IMR-90 (cell line): ENCODE measurements around the gene ZNF43. TPM values are rescaled to one million over a fixed set of nuclear protein-coding genes. Genes with fewer than 3 reads are reported as not detected.
"Not testable (repeated sequence)": the region's sequence is repeated elsewhere in the genome, so short reads cannot be mapped to it uniquely, and the experiment has no call there.

Experiments
- ATAC-seq: fragments of 200-7000 bp; cut with Tn5 transposase; 2 replicates; pipeline ENCODE4 v1.9.1; 2020; ENCODE audit warnings: low read depth, mild to moderate bottlenecking, moderate library complexity
- BruUV-seq: library from RNA; stranded (reverse); fragments of 400-500 nt; replicated peaks from 2 replicates; lab custom pipeline; 2021; lab: Mats Ljungman, UMichigan
- CTCF ChIA-PET: fragments of 300-600 bp; formaldehyde crosslinking; extraction: SDS; loops from one replicate; lab custom pipeline; 2021; ENCODE audit warnings: antibody characterized with exemption; lab: Yijun Ruan, JAX
- POLR2A ChIA-PET: fragments of 300-600 bp; sonication (Branson Sonifier 250); formaldehyde crosslinking; loops from one replicate; lab custom pipeline; 2022; ENCODE audit warnings: antibody characterized with exemption; ENCODE audit not compliant: unreplicated experiment; lab: Charles Lee
- DNase-seq: peaks from one replicate; pipeline ENCODE4 v3.0.0; 2013
- H2AFZ ChIP-seq: replicated peaks from 2 replicates; pipeline ENCODE3; 2013; ENCODE audit warnings: low read length, mild to moderate bottlenecking; ENCODE audit not compliant: poor library complexity
- H2AK5ac ChIP-seq: 2 replicates; pipeline ENCODE4 v1.6.1; 2013; ENCODE audit warnings: low read depth, low read length, inconsistent platforms
- H2AK9ac ChIP-seq: replicated peaks from 2 replicates; pipeline ENCODE3; 2013; ENCODE audit warnings: mild to moderate bottlenecking, low read depth, low read length, moderate library complexity; ENCODE audit not compliant: poor library complexity
- H2BK120ac ChIP-seq: 2 replicates; pipeline ENCODE4 v1.6.1; 2013; ENCODE audit warnings: low read depth, low read length, inconsistent platforms
- H2BK15ac ChIP-seq: 3 replicates; pipeline ENCODE4 v1.6.1; 2013; ENCODE audit warnings: low read depth, low read length, inconsistent platforms
- H2BK20ac ChIP-seq: 2 replicates; pipeline ENCODE4 v1.6.1; 2013; ENCODE audit warnings: low read depth, mild to moderate bottlenecking, inconsistent platforms, low read length, moderate library complexity
- H2BK5ac ChIP-seq: 2 replicates; pipeline ENCODE4 v1.6.1; 2013; ENCODE audit warnings: mild to moderate bottlenecking, low read depth, low read length, inconsistent platforms; ENCODE audit not compliant: poor library complexity, severe bottlenecking
- H3K14ac ChIP-seq: replicated peaks from 2 replicates; pipeline ENCODE4 v1.6.1; 2013; ENCODE audit warnings: low read depth, low read length, inconsistent platforms
- H3K18ac ChIP-seq: 2 replicates; pipeline ENCODE4 v1.6.1; 2013; ENCODE audit warnings: low read depth, low read length, control low read depth
- H3K23ac ChIP-seq: 2 replicates; pipeline ENCODE4 v1.6.1; 2013; ENCODE audit warnings: low read depth, low read length, inconsistent platforms
- H3K27ac ChIP-seq: 2 replicates; pipeline ENCODE4 v1.5.1; 2013; ENCODE audit warnings: mild to moderate bottlenecking, control low read depth, low read length; ENCODE audit not compliant: insufficient read depth
- H3K27me3 ChIP-seq: 2 replicates; pipeline ENCODE4 v1.6.1; 2013; ENCODE audit warnings: low read length; ENCODE audit not compliant: control insufficient read depth, insufficient read depth
- H3K36me3 ChIP-seq: 2 replicates; pipeline ENCODE4 v1.6.1; 2013; ENCODE audit warnings: low read length, mixed read lengths; ENCODE audit not compliant: control insufficient read depth, insufficient read depth
- H3K4ac ChIP-seq: 2 replicates; pipeline ENCODE4 v1.6.1; 2013; ENCODE audit warnings: low read depth, low read length, inconsistent platforms
- H3K4me1 ChIP-seq: 2 replicates; pipeline ENCODE4 v1.6.1; 2013; ENCODE audit warnings: low read length, mixed read lengths; ENCODE audit not compliant: control insufficient read depth, insufficient read depth
- H3K4me2 ChIP-seq: 2 replicates; pipeline ENCODE4 v1.6.1; 2013; ENCODE audit warnings: low read depth, mild to moderate bottlenecking, control low read depth, low read length, moderate library complexity
- H3K4me3 ChIP-seq: 2 replicates; pipeline ENCODE4 v1.5.1; 2013; ENCODE audit warnings: low read depth, mild to moderate bottlenecking, control low read depth, low read length, moderate library complexity; ENCODE audit not compliant: insufficient read depth
- H3K56ac ChIP-seq: 2 replicates; pipeline ENCODE4 v1.6.1; 2013; ENCODE audit warnings: low read length, inconsistent platforms; ENCODE audit not compliant: insufficient read depth; ENCODE audit errors: extremely low read depth
- H3K79me1 ChIP-seq, 2 experiments: 2 replicates each; pipeline ENCODE4 v1.6.1; 2013; ENCODE audit warnings: low read length in 2 of 2, inconsistent platforms in 1 of 2, low read depth in 1 of 2
- H3K9ac ChIP-seq: 2 replicates; pipeline ENCODE4 v1.6.1; 2013; ENCODE audit warnings: low read depth, low read length, control low read depth
- H3K9me1 ChIP-seq: 2 replicates; pipeline ENCODE4 v1.6.1; 2013; ENCODE audit warnings: low read length, inconsistent platforms; ENCODE audit not compliant: insufficient read depth
- H3K9me3 ChIP-seq: 2 replicates; pipeline ENCODE4 v1.6.1; 2013; ENCODE audit warnings: low read length; ENCODE audit not compliant: control insufficient read depth, insufficient read depth
- H4K20me1 ChIP-seq: 2 replicates; pipeline ENCODE4 v1.6.1; 2013; ENCODE audit warnings: low read length, inconsistent platforms; ENCODE audit not compliant: insufficient read depth
- H4K5ac ChIP-seq: 2 replicates; pipeline ENCODE4 v1.6.1; 2013; ENCODE audit warnings: mild to moderate bottlenecking, low read depth, low read length, control low read depth
- H4K8ac ChIP-seq, 2 experiments: 2 replicates each; pipeline ENCODE4 v1.6.1; 2013; ENCODE audit warnings: low read depth in 2 of 2, low read length in 2 of 2, control low read depth in 1 of 2, inconsistent platforms in 1 of 2
- H4K91ac ChIP-seq: 2 replicates; pipeline ENCODE4 v1.6.1; 2013; ENCODE audit warnings: low read depth, low read length, inconsistent platforms; ENCODE audit not compliant: insufficient read depth
- CEBPB ChIP-seq: IDR thresholded peaks from 2 replicates; pipeline ENCODE4 v1.6.1; 2012; ENCODE audit warnings: low read depth, low read length, improper control_type of control experiment
- MAZ ChIP-seq: IDR thresholded peaks from 2 replicates; pipeline ENCODE4 v1.6.1; 2012; ENCODE audit warnings: low read depth, mild to moderate bottlenecking, low read length, improper control_type of control experiment, moderate library complexity, borderline replicate concordance
- MXI1 ChIP-seq: IDR thresholded peaks from 2 replicates; pipeline ENCODE4 v1.6.1; 2012; ENCODE audit warnings: low read depth, mild to moderate bottlenecking, low read length, moderate library complexity, borderline replicate concordance
- NFE2L2 ChIP-seq: fragments of 150-350 bp; IDR thresholded peaks from 2 replicates; pipeline ENCODE4 v1.6.1; 2016; ENCODE audit warnings: low read depth, mild to moderate bottlenecking, low read length
- RCOR1 ChIP-seq: IDR thresholded peaks from 2 replicates; pipeline ENCODE4 v1.6.1; 2012; ENCODE audit warnings: mild to moderate bottlenecking, low read length, improper control_type of control experiment; ENCODE audit not compliant: insufficient replicate concordance
- SMC3 ChIP-seq: fragments of 150-350 bp; IDR thresholded peaks from 2 replicates; pipeline ENCODE4 v1.6.1; 2016; ENCODE audit warnings: low read depth, mild to moderate bottlenecking, antibody characterized with exemption, low read length, moderate library complexity
- WGBS, 2 experiments: methylation state at CpG; one replicate each; pipeline versions ENCODE4 v1.1.5 to v1.1.7; 2013; ENCODE audit warnings: missing lambda C conversion rate in 2 of 2; ENCODE audit not compliant: insufficient read length in 1 of 2; ENCODE audit errors: extremely low coverage in 2 of 2; 5-methylcytosine and 5-hydroxymethylcytosine counted together
- dilution Hi-C: fragments of 300-500 bp; cut with HindIII; formaldehyde crosslinking; loops from one replicate; pipeline ENCODE4 v1.14.3; 2018; ENCODE audit warnings: low sequenced_read_pairs; ENCODE audit not compliant: unreplicated experiment
- in situ Hi-C: fragments of 300-500 bp; cut with MboI; formaldehyde crosslinking; loops from 3 replicates; pipeline ENCODE4 v1.14.3; 2019; ENCODE audit warnings: low sequenced_read_pairs, inconsistent platforms, mixed read lengths
- intact Hi-C: fragments of 100-400 bp; cut with micrococcal nuclease; formaldehyde crosslinking; loops from 2 replicates; pipeline ENCODE4 v1.10.0; 2022
- polyA plus RNA-seq, 3 experiments: library from polyadenylated mRNA; depleted of rRNA; stranded (reverse); fragments of >200 nt; gene quantifications; 2 replicates each; pipeline ENCODE4 v1.2.3, GENCODE V29; 2012; ENCODE audit warnings: low replicate concordance in 1 of 3
- total RNA-seq: library from RNA; depleted of rRNA; stranded (reverse); fragments of >200 nt; gene quantifications from 2 replicates; pipeline ENCODE4 v1.2.3, GENCODE V29; 2012
- TF ChIP-seq, protein P1 (sequence below): fragments of 150-350 bp; IDR thresholded peaks from 2 replicates; pipeline ENCODE4 v1.6.1; 2017; ENCODE audit warnings: mild to moderate bottlenecking, antibody characterized with exemption, low read length, low read depth

Gene ZNF43
- total and polyA plus RNA-seq, 2 of the 4 experiments (the other 2 are of a cell fraction) = 2.9 to 8.8 TPM

DNA sequence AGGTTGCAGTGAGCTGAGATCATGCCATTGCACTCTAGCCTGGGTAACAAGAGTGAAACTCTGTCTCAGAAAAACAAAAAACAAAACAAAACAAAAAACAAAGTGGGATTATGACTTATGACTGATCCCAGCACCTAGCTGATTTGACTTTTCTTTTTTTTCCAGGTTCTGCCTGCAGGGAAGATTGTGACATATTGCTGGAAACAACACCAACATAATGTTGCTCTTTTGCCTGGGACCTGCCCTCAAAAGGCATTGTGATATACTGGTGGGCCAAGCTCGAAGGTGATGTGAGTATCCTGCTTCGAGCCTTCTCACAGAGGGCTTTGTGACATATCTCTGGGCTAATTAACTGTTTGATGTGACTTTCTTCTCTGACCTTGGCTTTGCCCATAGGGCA lies 42.0 kb upstream of the ZNF43 start:
- Histone ChIP-seq H3K4me2 (no peak overlapping the region), H3K4me1 (no peaks in the 10 kb centered on the region), H3K18ac (no peak overlapping the region), H2BK5ac (no peak overlapping the region), H4K20me1 (no peaks in the 10 kb centered on the region), H3K23ac (no peak overlapping the region), H3K9me1 (no peaks in the 10 kb centered on the region), H3K4me3 (no peak overlapping the region), H3K9ac (no peak overlapping the region), H2BK15ac (no peak overlapping the region), H3K14ac (no peak overlapping the region), H3K4ac (no peak overlapping the region), H3K36me3 (no peaks in the 10 kb centered on the region), H4K5ac (no peak overlapping the region), H4K91ac (no peak overlapping the region), H2BK20ac (no peak overlapping the region), H2AK5ac (no peak overlapping the region), H3K27me3 (no peaks in the 10 kb centered on the region), H3K27ac (no peak overlapping the region), H3K56ac (no peak overlapping the region), H3K9me3 (peaks cover 16% of the 10 kb centered on the region), H2AFZ (no peak overlapping the region), H3K79me1 (no peaks in the 10 kb centered on the region), H4K8ac (no peak overlapping the region), H2AK9ac (no peak overlapping the region), H2BK120ac (no peak overlapping the region)
- ChIA-PET CTCF (no interaction called here), POLR2A (no interaction called here)
- ATAC-seq = no peak
- no peak for TF ChIP-seq SMC3
- TF ChIP-seq NFE2L2 = no peak
- TF ChIP-seq RCOR1 = no peak
- TF ChIP-seq MXI1 = no peak
- no peak for TF ChIP-seq MAZ
- no peak for TF ChIP-seq CEBPB
- TF ChIP-seq, protein P1, sequence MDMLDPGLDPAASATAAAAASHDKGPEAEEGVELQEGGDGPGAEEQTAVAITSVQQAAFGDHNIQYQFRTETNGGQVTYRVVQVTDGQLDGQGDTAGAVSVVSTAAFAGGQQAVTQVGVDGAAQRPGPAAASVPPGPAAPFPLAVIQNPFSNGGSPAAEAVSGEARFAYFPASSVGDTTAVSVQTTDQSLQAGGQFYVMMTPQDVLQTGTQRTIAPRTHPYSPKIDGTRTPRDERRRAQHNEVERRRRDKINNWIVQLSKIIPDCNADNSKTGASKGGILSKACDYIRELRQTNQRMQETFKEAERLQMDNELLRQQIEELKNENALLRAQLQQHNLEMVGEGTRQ = no peak
- no TSS peak for BruUV-seq
- DNase-seq = no peak
- intact Hi-C loops (no loop called here), in situ Hi-C loops (no loop called here), dilution Hi-C loops (no loop called here)
- WGBS, 2 experiments = no CpG with 5 or more reads among the region's 2 CpGs

DNA sequence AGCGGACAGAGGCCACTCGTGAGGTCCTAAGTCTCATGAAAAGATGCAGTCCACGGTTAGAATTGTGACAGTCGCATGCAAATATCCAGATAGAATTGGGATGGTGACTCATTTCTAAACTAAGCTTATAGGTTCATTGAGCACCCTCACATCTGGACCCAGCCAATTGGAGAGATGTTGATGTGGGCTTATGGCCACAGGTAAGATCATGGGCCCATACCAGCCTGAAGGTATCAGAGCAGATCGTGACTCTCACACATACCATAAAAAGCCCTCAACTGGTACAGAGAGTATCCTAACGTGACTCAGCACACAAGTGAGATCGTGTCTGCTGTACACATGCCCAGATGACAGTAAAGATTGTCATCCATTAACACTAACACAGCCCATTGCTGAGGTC lies 40.6 kb upstream of the ZNF43 start:
- H2AK9ac ChIP-seq, H3K4me3 ChIP-seq, H3K9ac ChIP-seq, H3K9me1 ChIP-seq, CTCF ChIA-PET, H4K20me1 ChIP-seq, H3K23ac ChIP-seq, dilution Hi-C loops, H3K4me1 ChIP-seq, H2BK5ac ChIP-seq, H2BK15ac ChIP-seq, H4K91ac ChIP-seq, intact Hi-C loops, H2BK120ac ChIP-seq, H3K18ac ChIP-seq, H3K27me3 ChIP-seq, ATAC-seq, H3K14ac ChIP-seq, H3K4me2 ChIP-seq, in situ Hi-C loops, H3K27ac ChIP-seq, H2AFZ ChIP-seq, DNase-seq, H3K79me1 ChIP-seq, H2AK5ac ChIP-seq, H3K36me3 ChIP-seq, H4K5ac ChIP-seq, H3K56ac ChIP-seq, H4K8ac ChIP-seq, H3K4ac ChIP-seq, H2BK20ac ChIP-seq, BruUV-seq, POLR2A ChIA-PET: not testable (repeated sequence)
- peaks cover 18% of the 10 kb centered on the region for H3K9me3 ChIP-seq
- 100% methylated on average over 2 of the region's 7 CpGs; no CpG with 5 or more reads in 1 of the 2 experiments for WGBS, 2 experiments
